DOHH2 (cell line): ENCODE measurements around the gene CLDN5.

Experiments
- EZH2phosphoT487 ChIP-seq: fragments of 200-600 bp; sonication (generic); IDR thresholded peaks from 2 replicates; pipeline ENCODE4 v1.6.1; 2017; ENCODE audit warnings: borderline replicate concordance, mild to moderate bottlenecking, antibody characterized with exemption, low read length, moderate library complexity, mixed read lengths
- TF ChIP-seq, protein P1 (sequence below): fragments of 200-600 bp; sonication (generic); IDR thresholded peaks from one replicate; pipeline ENCODE4 v1.5.1; 2014; ENCODE audit warnings: antibody characterized with exemption, mild to moderate bottlenecking, low read depth, low read length; ENCODE audit not compliant: poor library complexity, severe bottlenecking

GRCh38 chr22:19509923-19510322 lies 14.3 kb downstream of the CLDN5 start:
- TF ChIP-seq, protein P1, sequence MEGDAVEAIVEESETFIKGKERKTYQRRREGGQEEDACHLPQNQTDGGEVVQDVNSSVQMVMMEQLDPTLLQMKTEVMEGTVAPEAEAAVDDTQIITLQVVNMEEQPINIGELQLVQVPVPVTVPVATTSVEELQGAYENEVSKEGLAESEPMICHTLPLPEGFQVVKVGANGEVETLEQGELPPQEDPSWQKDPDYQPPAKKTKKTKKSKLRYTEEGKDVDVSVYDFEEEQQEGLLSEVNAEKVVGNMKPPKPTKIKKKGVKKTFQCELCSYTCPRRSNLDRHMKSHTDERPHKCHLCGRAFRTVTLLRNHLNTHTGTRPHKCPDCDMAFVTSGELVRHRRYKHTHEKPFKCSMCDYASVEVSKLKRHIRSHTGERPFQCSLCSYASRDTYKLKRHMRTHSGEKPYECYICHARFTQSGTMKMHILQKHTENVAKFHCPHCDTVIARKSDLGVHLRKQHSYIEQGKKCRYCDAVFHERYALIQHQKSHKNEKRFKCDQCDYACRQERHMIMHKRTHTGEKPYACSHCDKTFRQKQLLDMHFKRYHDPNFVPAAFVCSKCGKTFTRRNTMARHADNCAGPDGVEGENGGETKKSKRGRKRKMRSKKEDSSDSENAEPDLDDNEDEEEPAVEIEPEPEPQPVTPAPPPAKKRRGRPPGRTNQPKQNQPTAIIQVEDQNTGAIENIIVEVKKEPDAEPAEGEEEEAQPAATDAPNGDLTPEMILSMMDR, result no peak
- TF ChIP-seq EZH2phosphoT487, result no peak
